GM19468 (cell line): ENCODE data around the gene CREM.
"Not testable (repeated sequence)": the region's sequence is repeated elsewhere in the genome, so short reads cannot be mapped to it uniquely, and the experiment has no call there.

Experiments used
- ATAC-seq: cut with Tn5 transposase; IDR thresholded peaks from one replicate; pipeline ENCODE4 v1.9.1; 2021; ENCODE audit warnings: mild to moderate bottlenecking, moderate library complexity, moderate number of reproducible peaks; ENCODE audit not compliant: unreplicated experiment; ENCODE audit errors: extremely low read depth

Gene CREM

DNA sequence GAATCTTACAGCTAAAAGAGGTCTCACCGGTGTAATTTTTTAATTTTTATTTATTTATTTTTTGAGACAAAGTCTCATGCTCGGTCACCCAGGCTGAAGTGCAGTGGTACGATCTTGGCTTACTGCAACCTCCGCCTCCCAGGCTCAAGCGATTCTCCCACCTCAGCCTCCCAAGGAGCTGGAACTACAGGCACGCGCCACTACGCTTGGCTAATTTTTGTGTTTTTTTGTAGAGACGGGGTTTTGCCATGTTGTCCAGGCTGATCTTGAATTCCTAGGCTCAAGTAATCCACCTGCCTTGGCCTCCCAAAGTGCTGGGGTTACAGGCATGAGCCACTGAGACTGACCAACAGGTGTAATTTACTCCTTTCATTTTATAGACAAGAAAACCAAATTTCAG, 90.3 kb downstream of the CREM start:
- not testable (repeated sequence) for ATAC-seq

DNA sequence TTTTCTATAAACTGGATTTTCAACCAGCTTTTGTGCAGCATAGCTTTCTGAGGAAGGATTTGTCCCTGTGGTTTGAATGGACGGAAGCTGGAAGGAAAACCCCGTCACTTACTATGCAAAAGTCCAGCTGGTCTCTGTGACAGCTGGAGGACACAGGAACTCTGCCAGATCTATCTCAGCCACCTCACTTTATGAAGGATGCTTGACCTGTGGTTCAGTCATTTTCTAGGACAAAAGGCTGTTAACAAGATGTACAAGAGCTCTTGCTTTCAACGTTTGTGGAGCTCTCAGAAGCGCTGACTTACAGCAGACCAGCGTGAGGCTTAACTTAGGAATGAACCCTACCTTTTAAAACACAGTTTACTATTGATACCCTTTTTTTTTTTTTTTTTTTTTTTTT, 90.8 kb downstream of the CREM start:
- no peak for ATAC-seq

GRCh38 chr10:35218339-35218955, 91.8 kb downstream of the CREM start:
- ATAC-seq: peak; percentile 31

GRCh38 chr10:35219292-35219691, 92.6 kb downstream of the CREM start:
- no peak for ATAC-seq

GRCh38 chr10:35219891-35220890, 93.5 kb downstream of the CREM start:
- no peak for ATAC-seq

DNA sequence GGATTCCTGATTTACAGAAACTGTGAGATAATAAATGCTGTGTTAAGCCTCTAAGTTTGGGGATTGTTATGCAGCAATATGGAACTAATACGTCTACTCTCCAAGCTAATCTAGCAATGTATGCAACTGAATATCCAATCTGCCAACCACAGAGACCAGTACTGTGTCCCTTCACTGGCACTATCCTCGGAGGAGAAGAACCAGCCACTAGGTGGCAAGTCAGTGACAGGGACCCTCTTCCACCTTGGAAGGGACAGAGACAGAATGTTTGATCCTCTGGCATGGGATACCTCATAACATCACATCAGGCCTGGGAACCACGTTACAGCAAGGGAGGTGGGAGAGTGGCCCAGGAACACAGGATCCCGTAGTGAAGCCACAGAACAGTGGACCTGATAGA, 96.4 kb downstream of the CREM start:
- ATAC-seq: no peak

DNA sequence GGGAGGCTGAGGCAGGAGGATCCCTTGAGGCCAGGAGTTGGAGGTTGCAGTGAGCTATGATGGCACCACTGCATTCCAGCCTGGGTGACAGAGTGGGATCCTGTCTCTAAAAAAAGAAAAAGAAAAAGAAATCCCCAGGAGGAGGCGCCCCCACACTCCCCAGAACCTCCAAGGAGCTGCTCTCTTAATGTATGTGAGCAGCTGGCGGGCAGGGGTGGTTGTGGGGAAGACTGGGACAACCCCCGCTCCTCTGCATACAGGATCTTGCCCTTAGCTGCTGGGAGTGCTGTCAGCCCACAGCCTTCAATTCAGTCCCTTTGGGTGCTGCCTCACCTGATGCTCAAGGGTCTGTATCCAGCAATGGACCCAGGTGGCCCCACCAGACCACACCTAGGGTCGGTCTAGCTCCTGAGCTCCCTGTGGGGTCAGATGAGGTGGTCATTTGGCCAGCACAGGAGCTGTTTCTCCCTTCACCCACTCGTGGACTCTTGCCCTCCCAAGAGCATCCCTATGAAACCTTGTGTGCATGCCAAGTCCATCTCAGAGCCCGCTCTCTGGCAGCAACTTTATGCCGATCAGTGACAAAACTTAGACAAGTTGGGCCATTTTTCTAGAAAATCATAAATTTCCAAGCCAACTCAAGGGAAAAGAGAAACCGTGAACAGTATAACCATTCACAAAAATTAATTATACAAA, 97.5 kb downstream of the CREM start:
- ATAC-seq: no peak

DNA sequence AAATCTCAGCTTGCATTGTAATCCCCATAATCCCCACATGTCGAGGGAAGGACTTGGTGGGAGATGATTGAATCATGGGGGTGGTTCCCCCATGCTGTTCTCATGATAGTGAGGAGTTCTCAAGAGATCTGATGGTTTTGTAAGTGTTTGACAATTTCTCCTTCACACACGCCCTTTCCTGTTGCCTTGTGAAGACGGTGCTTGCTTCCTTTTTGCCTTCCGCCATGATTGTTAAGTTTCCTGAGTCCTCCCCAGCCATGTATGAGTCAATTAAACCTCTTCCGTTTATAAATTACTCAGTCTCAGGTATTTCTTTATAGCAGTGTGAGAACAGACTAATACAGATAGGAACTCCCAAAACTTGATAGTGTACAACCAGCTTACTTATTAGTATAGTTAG, 98.6 kb downstream of the CREM start:
- ATAC-seq: no peak

GRCh38 chr10:35226507-35226906, 99.9 kb downstream of the CREM start:
- ATAC-seq: no peak

- ATAC-seq: no peak
Measured at GRCh38 chr10:35228058-35228457, 101.4 kb downstream of the CREM start.

DNA sequence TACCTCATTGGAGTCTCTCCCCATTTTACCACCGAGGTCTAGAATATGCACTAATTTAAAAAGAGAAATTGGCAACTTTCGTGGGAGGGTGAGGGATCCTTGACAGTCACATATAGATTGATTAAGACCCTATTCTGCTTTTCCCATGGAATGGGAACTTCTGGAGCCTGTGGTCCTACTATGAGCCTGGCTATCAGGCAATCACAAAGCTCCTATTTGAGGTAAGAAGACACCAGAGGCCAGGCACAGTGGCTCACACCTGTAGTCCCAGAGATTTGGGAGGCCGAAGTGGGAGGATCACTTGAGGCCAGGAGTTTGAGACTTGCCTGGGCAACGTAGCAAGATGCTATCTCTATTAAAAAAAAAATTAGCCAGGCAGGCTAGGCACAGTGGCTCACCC, 105.0 kb downstream of the CREM start:
- ATAC-seq: no peak

- no peak for ATAC-seq
Measured at GRCh38 chr10:35232527-35232926, 105.9 kb downstream of the CREM start.

- ATAC-seq: no peak
Measured at GRCh38 chr10:35234073-35234472, 107.4 kb downstream of the CREM start.

DNA sequence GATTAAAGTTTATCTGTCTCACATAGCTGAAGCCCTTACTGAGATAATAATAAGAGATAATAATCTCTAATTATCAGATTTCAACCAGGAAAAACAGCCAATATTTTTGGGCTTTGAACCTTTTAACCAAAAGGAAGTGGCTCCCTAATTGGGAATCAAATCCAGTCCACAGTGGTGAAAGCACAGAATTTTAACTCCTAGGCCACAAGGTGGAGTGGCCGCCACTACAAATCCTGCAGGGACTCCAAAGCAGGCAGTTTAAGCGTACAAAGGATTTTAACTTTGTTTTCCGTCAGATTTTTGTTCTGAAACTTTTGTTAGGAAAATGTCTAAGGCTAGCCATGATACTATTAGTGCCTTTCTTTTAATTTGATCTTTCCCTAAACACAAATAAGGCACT, 110.1 kb downstream of the CREM start:
- no peak for ATAC-seq

GRCh38 chr10:35237766-35238512, 111.3 kb downstream of the CREM start:
- no peak for ATAC-seq

DNA sequence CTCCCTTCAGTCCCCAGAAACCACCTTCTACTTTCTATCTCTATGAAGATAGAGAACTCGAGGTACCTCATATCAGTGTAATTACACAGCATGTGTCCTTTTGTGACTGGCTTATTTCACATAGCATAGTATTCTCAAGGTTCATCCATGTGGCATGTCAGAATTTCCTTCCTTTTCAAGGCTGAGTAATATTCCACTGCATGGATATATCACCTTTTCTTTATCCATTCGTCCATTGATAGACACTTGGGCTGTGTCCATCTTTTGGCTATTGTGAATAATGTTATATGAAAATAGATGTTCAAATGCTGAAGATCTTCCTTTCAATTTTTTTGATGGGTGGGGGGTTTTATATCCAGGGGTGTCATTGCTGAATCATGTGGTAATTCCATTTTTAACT, 117.9 kb downstream of the CREM start:
- ATAC-seq: no peak

DNA sequence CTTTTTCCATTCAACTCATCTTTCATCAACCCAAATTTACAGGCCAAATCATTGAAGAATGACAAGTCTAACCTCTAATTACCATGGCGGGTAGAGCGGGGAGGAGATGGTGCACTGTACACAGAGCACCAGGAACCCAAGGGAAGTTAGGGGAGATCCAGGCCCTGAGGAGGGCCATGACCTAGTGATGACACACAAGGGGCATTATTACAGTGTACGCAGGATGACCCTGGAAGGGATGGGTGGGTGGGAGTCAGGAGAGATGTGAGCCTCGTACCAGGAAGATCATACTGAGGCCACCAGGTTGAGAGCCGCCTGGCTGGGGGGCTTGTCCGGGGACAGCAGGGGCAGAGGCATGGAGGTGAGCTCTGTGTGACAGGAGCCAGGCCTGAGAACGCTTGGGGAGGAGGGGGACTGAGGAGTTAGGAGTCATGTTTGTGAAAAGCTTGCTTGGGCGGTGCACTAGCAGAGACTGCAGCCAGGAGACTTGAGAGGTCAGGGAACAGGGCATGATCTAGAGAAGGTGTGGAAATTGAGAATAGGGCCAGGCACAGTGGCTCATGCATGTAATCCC, 120.2 kb downstream of the CREM start:
- ATAC-seq: no peak

GRCh38 chr10:35251373-35252100, 124.9 kb downstream of the CREM start:
- no peak for ATAC-seq
